HUES48 (cell line): ENCODE results near the gene PAH.
"Not testable (repeated sequence)": the region's sequence is repeated elsewhere in the genome, so short reads cannot be mapped to it uniquely, and the experiment has no call there.

Experiments used
- H3K27ac ChIP-seq: one replicate; pipeline ENCODE4 v1.7.0; 2013; ENCODE audit warnings: low read depth, low read length, inconsistent platforms
- H3K27me3 ChIP-seq: 2 replicates; pipeline ENCODE4 v1.6.1; 2013; ENCODE audit warnings: mild to moderate bottlenecking, low read length; ENCODE audit not compliant: control insufficient read depth, insufficient read depth
- H3K36me3 ChIP-seq: 2 replicates; pipeline ENCODE4 v1.6.1; 2013; ENCODE audit warnings: low read length; ENCODE audit not compliant: control insufficient read depth, insufficient read depth
- H3K4me1 ChIP-seq: 2 replicates; pipeline ENCODE4 v1.6.1; 2013; ENCODE audit warnings: mild to moderate bottlenecking, low read length; ENCODE audit not compliant: control insufficient read depth, insufficient read depth
- H3K4me3 ChIP-seq: 2 replicates; pipeline ENCODE4 v1.5.1; 2013; ENCODE audit warnings: mild to moderate bottlenecking, low read depth, low read length
- H3K9ac ChIP-seq: 2 replicates; pipeline ENCODE4 v1.6.1; 2013; ENCODE audit warnings: mild to moderate bottlenecking, low read depth, low read length, moderate library complexity
- H3K9me3 ChIP-seq: 2 replicates; pipeline ENCODE4 v1.6.1; 2013; ENCODE audit warnings: low read length; ENCODE audit not compliant: control insufficient read depth, insufficient read depth

Gene PAH

GRCh38 chr12:102865821-102866615, 51.0 kb downstream of the PAH start:
- Histone ChIP-seq H3K4me1 (no peaks in the 10 kb centered on the region), H3K27me3 (no peaks in the 10 kb centered on the region), H3K9me3 (no peaks in the 10 kb centered on the region), H3K27ac (no peak overlapping the region), H3K9ac (no peak overlapping the region), H3K4me3 (no peak overlapping the region), H3K36me3 (no peaks in the 10 kb centered on the region)

- no peak overlapping the region for H3K4me3 ChIP-seq
- H3K9ac ChIP-seq: no peak overlapping the region
- H3K27me3 ChIP-seq: no peaks in the 10 kb centered on the region
- no peaks in the 10 kb centered on the region for H3K36me3 ChIP-seq
- no peaks in the 10 kb centered on the region for H3K9me3 ChIP-seq
- H3K4me1 ChIP-seq: no peaks in the 10 kb centered on the region
- no peak overlapping the region for H3K27ac ChIP-seq
Measured at GRCh38 chr12:102862486-102862885, 54.6 kb downstream of the PAH start.

- no peaks in the 10 kb centered on the region for H3K9me3 ChIP-seq
- H3K4me1 ChIP-seq: no peaks in the 10 kb centered on the region
- no peak overlapping the region for H3K4me3 ChIP-seq
- H3K36me3 ChIP-seq: no peaks in the 10 kb centered on the region
- no peaks in the 10 kb centered on the region for H3K27me3 ChIP-seq
- H3K27ac ChIP-seq: no peak overlapping the region
- no peak overlapping the region for H3K9ac ChIP-seq
Measured at GRCh38 chr12:102851246-102851645, 65.8 kb downstream of the PAH start.

- no peaks in the 10 kb centered on the region for H3K9me3 ChIP-seq
- H3K4me1 ChIP-seq: no peaks in the 10 kb centered on the region
- no peak overlapping the region for H3K9ac ChIP-seq
- H3K27ac ChIP-seq: no peak overlapping the region
- H3K36me3 ChIP-seq: no peaks in the 10 kb centered on the region
- no peak overlapping the region for H3K4me3 ChIP-seq
- no peaks in the 10 kb centered on the region for H3K27me3 ChIP-seq
Measured at GRCh38 chr12:102849722-102850447, 67.2 kb downstream of the PAH start.

- Histone ChIP-seq H3K9me3 (no peaks in the 10 kb centered on the region), H3K27ac (no peak overlapping the region), H3K4me1 (no peaks in the 10 kb centered on the region), H3K4me3 (no peak overlapping the region), H3K27me3 (no peaks in the 10 kb centered on the region), H3K9ac (no peak overlapping the region), H3K36me3 (no peaks in the 10 kb centered on the region)
Measured at GRCh38 chr12:102848832-102849231, 68.2 kb downstream of the PAH start.

- no peaks in the 10 kb centered on the region for H3K36me3 ChIP-seq
- no peak overlapping the region for H3K9ac ChIP-seq
- no peaks in the 10 kb centered on the region for H3K27me3 ChIP-seq
- no peaks in the 10 kb centered on the region for H3K9me3 ChIP-seq
- no peak overlapping the region for H3K27ac ChIP-seq
- H3K4me1 ChIP-seq: no peaks in the 10 kb centered on the region
- H3K4me3 ChIP-seq: no peak overlapping the region
Measured at GRCh38 chr12:102847131-102847530, 69.9 kb downstream of the PAH start.

- no peaks in the 10 kb centered on the region for H3K4me1 ChIP-seq
- H3K27ac ChIP-seq: no peak overlapping the region
- H3K36me3 ChIP-seq: no peaks in the 10 kb centered on the region
- no peaks in the 10 kb centered on the region for H3K9me3 ChIP-seq
- no peak overlapping the region for H3K9ac ChIP-seq
- H3K27me3 ChIP-seq: no peaks in the 10 kb centered on the region
- H3K4me3 ChIP-seq: no peak overlapping the region
Measured at GRCh38 chr12:102833687-102834441, 83.2 kb downstream of the PAH start.

GRCh38 chr12:102832826-102833225, 84.2 kb downstream of the PAH start:
- not testable (repeated sequence) for H3K4me1 ChIP-seq, H3K9me3 ChIP-seq, H3K27me3 ChIP-seq, H3K9ac ChIP-seq, H3K27ac ChIP-seq, H3K36me3 ChIP-seq, H3K4me3 ChIP-seq

GRCh38 chr12:102824218-102824835, 92.7 kb downstream of the PAH start:
- H3K9ac ChIP-seq: no peak overlapping the region
- peaks cover 51% of the 10 kb centered on the region for H3K27me3 ChIP-seq
- peak overlapping the region; percentile 49 for H3K4me3 ChIP-seq
- H3K4me1 ChIP-seq: 0 out of 2 replicates have a peak, but pooled peaks cover 4% of the 10 kb centered on the region
- no peaks in the 10 kb centered on the region for H3K9me3 ChIP-seq
- no peaks in the 10 kb centered on the region for H3K36me3 ChIP-seq
- no peak overlapping the region for H3K27ac ChIP-seq

GRCh38 chr12:102821149-102821548, 95.9 kb downstream of the PAH start:
- Histone ChIP-seq H3K36me3 (no peaks in the 10 kb centered on the region), H3K9ac (no peak overlapping the region), H3K27ac (no peak overlapping the region), H3K27me3 (peaks cover 48% of the 10 kb centered on the region), H3K9me3 (no peaks in the 10 kb centered on the region), H3K4me3 (no peak overlapping the region), H3K4me1 (0 out of 2 replicates have a peak, but pooled peaks cover 4% of the 10 kb centered on the region)
